HEK293 (cell line): ENCODE measurements around the gene LCN12.

Source experiments
- CTCF ChIP-seq: fragments of 450-650 bp; formaldehyde crosslinking; IDR thresholded peaks from 2 replicates; pipeline ENCODE4 v1.5.1; 2016; ENCODE audit warnings: missing biosample characterization, missing genetic modification characterization
- FEZF1 ChIP-seq: fragments of 450-650 bp; formaldehyde crosslinking; IDR thresholded peaks from 2 replicates; pipeline ENCODE4 v1.5.1; 2016; ENCODE audit warnings: missing biosample characterization, missing genetic modification characterization
- GLI2 ChIP-seq: fragments of 450-650 bp; formaldehyde crosslinking; IDR thresholded peaks from 2 replicates; pipeline ENCODE4; 2017; ENCODE audit warnings: missing biosample characterization, missing genetic modification characterization, low read depth, borderline replicate concordance
- YY1 ChIP-seq: fragments of 450-650 bp; formaldehyde crosslinking; IDR thresholded peaks from 2 replicates; pipeline ENCODE4 v1.5.1; 2018; ENCODE audit warnings: missing biosample characterization, missing genetic modification characterization
- ZNF133 ChIP-seq: fragments of 450-650 bp; formaldehyde crosslinking; IDR thresholded peaks from 2 replicates; pipeline ENCODE4 v1.5.1; 2016; ENCODE audit warnings: missing biosample characterization, missing genetic modification characterization
- ZNF174 ChIP-seq: fragments of 450-650 bp; formaldehyde crosslinking; IDR thresholded peaks from 2 replicates; pipeline ENCODE4 v1.5.0; 2017; ENCODE audit warnings: missing biosample characterization, mild to moderate bottlenecking, missing genetic modification characterization
- ZNF311 ChIP-seq: fragments of 450-650 bp; formaldehyde crosslinking; IDR thresholded peaks from 2 replicates; pipeline ENCODE4 v1.5.1; 2017; ENCODE audit warnings: missing biosample characterization, missing genetic modification characterization, borderline replicate concordance
- ZNF530 ChIP-seq: fragments of 450-650 bp; formaldehyde crosslinking; IDR thresholded peaks from 2 replicates; pipeline ENCODE4 v1.5.1; 2016; ENCODE audit warnings: low read depth, missing biosample characterization, missing genetic modification characterization
- ZNF704 ChIP-seq: fragments of 450-650 bp; formaldehyde crosslinking; IDR thresholded peaks from 2 replicates; pipeline ENCODE4 v1.5.1; 2016; ENCODE audit warnings: missing biosample characterization, missing genetic modification characterization

GRCh38 chr9:136960212-136960937 is 8.3 kb downstream of the LCN12 start:
- TF ChIP-seq YY1 (no peak), ZNF174 (tag by site-specific recombination) (no peak), ZNF311 (tag by site-specific recombination) (no peak), ZNF530 (tag by site-specific recombination) (no peak), GLI2 (no peak), ZNF133 (tag by site-specific recombination) (no peak), CTCF (tag by site-specific recombination) (no peak), FEZF1 (tag by site-specific recombination) (no peak), ZNF704 (no peak)
